Activated T-cell treated with anti-CD3 and anti-CD28 coated beads for 4 hours (primary cell): ENCODE results near the gene UTS2R.

ENCODE experiments used
- DNase-seq: peaks from one replicate; pipeline ENCODE4 v3.0.0-alpha.2; 2020

The UTS2R gene

GRCh38 chr17:82390860-82391435 is 19.4 kb downstream of the UTS2R start:
- no peak for DNase-seq

- DNase-seq: no peak
Observed at GRCh38 chr17:82391496-82392066, 20.0 kb downstream of the UTS2R start.

GRCh38 chr17:82392209-82392920 is 20.8 kb downstream of the UTS2R start:
- DNase-seq: no peak

DNA sequence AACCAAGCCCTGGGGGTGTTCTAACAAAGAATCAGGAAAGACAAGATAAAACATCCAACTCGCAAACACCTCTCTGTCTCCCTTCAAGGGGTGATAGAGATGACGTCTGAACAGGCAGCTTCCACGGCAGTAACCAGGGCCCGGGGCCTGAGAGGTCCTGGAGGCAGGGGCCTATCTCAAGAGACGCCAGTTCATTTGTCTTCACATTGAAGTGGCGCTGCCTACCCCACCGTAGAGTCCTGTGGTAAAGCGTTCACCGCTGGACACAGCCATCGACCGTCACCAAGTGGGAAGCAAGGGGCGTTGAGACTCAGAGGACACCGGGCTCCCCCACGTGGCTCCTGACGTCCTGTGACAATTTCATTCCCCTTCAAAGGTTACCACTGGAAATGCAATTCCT is 21.4 kb downstream of the UTS2R start:
- DNase-seq: no peak

DNA sequence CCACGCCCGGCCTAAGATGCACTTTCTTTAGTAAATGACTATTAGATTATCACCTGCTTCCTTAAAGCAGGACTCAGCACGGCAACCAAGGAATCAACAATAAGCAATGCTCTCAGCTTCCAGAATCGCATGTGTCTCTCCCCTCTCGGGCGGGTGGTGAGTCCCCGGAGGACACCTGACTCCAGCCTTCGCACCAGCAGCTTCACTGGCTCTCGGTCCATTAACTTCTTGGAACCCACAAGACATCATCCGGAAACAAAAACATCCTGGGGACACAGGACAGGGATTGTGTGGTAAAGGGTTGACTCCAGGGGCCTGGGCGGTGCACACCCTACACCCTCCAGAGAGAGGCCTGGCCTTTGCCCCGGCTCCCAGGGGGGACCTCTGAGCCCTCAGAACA is 22.7 kb downstream of the UTS2R start:
- DNase-seq: no peak

GRCh38 chr17:82396601-82397435 is 25.3 kb downstream of the UTS2R start:
- DNase-seq: no peak

DNA sequence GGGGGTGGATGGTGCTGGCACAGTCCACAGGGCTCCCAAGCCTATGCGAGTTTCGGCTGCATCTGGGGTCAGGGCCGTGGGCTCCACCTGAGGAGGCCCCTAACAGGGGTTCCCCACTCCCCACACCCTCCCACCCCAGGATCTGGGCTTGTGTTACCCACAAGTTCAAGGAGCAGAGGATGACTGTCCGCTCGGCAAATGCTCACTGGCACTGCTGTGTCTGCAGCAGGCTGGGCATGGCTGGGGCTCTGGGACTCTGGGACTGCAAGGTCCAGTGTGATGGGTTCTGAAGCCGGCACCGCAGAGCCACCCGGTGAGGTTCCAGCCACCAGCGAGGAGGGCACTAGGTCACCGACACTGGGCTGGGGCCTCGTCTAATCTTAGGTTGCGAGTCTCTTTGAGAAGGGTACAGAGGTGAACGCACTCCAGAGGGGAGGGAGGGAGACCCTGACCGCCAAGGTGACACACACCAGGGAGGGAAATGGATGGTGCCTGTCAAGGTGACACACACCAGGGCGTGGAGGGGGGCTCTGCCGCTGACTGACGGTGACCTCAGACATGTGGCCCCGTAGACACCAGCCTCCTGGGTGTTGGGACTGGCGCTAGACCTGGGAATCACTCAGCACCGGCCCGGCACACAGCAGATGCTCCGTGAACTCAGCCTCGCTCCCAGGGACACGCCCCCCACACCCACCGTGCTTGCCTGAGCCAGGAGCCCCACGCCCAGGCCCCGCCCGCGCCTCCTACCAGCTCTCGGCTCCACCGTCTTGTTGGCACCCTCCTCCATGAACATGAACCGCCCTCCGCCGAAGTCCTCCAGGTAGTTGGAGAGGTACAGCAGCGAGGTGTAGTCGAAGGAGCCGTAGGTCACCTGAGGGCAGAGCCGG is 26.1 kb downstream of the UTS2R start:
- DNase-seq: no peak

DNA sequence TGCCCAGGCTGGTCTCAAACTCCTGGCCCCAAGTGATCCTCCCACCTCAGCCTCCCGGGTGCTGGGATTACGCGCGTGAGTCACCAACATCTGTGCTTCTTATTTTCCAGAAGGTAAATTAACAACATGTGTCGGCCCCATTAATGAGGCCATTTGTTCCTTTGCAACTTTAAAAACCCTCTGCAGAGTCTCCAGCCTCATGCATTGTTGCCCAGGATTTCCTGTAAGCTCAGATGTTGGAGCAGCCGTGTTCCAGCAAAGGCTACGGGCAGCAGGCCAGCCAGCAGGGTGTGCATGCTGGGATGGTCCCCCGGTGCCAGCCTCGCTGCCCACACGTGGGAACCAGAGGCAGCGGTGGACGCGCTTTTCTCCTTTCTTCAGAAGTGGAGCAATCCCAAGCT is 27.5 kb downstream of the UTS2R start:
- DNase-seq: no peak

GRCh38 chr17:82399601-82400101 is 28.1 kb downstream of the UTS2R start:
- no peak for DNase-seq

- DNase-seq: no peak
Observed at GRCh38 chr17:82400206-82400605, 28.6 kb downstream of the UTS2R start.

DNA sequence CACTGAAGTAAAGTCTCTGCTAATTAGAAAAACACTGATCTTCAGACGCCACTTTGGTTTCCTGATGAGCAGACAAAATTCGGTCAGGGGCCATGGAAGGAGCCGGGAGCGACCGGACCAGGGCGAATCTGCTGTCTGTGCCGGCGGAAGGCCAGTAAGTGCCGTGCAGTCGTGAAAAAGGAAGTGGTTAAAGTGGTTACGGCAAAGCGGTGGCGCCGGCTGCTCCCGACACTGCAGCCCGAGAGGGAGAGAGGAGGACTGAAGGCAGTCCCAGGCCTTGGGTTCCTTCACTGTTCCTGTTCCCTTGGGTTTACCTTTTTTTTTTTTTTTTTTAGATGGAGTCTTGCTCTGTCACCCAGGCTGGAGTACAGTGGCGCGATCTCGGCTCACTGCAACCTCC is 29.3 kb downstream of the UTS2R start:
- DNase-seq: peak; percentile 13

- no peak for DNase-seq
Observed at GRCh38 chr17:82402865-82403264, 31.3 kb downstream of the UTS2R start.

GRCh38 chr17:82403662-82404660 is 32.4 kb downstream of the UTS2R start:
- DNase-seq: no peak

DNA sequence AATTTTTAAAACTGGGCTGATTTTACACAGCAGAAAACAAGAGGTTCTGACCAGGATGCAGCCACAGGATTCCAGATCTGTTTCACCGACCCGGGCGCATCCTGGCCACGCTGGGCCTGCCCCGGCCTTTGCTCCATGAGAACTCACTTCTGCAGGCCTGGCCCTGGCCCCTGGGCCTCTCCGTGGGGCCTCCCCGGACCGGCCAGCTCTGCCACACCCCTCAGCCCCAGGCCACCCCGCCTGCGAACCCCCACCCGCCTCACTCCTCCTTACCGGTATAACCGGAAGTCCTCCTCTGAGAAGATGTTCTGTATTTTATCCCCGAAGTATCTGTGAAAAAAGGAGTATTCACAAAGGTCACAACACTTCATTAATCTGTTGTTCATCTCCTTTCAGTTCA is 33.5 kb downstream of the UTS2R start:
- DNase-seq: no peak

GRCh38 chr17:82406131-82406671 is 34.6 kb downstream of the UTS2R start:
- DNase-seq: no peak

DNA sequence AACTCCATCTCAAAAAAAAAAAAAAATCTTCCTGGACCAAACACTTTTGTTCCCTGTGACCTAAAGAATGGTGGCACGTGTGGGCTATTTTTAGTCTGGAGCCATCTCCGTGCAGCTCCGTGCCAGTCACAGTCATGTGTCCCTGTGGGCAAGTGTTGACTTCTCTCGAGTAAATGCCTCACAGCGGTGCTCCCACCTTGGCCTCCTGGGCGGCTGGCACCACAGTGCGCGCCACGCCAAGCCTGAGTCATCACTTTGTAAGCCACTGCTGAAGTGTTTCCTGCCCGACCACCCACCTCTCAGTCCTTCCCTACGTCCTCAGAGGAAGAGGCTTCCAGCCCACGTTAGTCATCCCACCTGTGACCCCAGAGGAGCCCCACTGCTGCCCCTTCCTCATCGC is 35.7 kb downstream of the UTS2R start:
- no peak for DNase-seq

DNA sequence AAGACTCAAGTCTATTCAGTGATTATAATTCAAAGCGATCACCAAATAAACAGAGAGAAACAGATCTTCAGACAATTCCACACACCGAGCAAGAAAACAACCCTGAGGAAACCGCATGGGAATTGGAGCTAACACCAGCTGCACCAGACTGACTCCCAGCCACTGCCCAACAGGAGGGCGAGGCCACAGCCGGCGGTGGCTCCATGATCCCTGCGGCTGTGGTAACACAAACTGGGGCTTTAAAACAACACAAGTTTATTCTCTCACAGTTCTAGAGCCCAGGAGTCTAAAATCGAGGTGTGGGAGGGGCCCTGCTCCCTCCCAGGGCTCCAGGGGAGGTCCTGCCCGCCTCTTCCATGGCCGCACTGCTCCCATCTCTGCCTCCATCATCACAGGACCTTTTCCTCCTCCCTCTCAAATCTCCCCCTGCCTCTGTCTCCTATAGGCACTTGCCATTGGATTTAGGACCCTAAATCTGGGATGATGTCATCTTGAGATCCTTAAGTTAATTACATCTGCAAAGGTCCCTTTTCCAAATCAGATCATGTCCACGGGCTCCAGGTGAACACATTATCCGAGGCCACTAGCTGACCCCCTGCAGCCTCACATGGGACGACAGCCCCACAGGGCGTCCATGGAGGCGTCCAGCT is 36.8 kb downstream of the UTS2R start:
- DNase-seq: no peak

DNA sequence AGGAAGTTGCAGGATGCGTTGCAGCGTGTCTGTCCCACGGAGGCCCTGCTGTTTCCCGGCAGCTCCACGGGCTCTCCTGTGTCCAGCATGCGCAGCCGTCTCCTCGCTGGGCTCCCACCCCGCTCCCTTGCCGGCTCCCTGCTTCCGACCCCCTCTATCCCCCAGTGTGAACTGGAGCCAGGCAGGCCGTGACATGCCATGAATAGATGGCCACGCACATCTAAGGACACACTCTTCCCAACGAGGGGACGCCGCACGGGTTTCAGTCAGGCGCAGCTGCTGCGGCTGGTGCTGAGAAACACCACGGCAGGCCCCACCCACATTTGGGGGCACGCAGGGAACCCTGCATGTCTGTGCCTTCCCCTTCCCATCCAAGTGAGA is 37.4 kb downstream of the UTS2R start:
- no peak for DNase-seq

GRCh38 chr17:82410014-82410716 is 38.6 kb downstream of the UTS2R start:
- DNase-seq: no peak
